Lower leg skin (tissue), 4 donors: ENCODE measurements around the gene CLTA. TPM values are rescaled to one million over a fixed set of nuclear protein-coding genes. Genes with fewer than 3 reads are reported as not detected.

Source experiments
- DNase-seq, 2 donors: peaks; one replicate each; pipeline ENCODE4 v3.0.0-alpha.2; 2019; ENCODE audit warnings: low spot score in 2 of 2
- H3K4me3 ChIP-seq: fragments of 200-600 bp; sonication (generic); 2 replicates; pipeline ENCODE4 v1.5.1; 2017; ENCODE audit warnings: mild to moderate bottlenecking, low read depth; ENCODE audit not compliant: poor library complexity, severe bottlenecking
- POLR2A ChIP-seq, 2 donors: fragments of 450-650 bp; IDR thresholded peaks; one replicate each; pipeline ENCODE4 v1.6.1; 2016 to 2017; ENCODE audit warnings: antibody characterized with exemption in 2 of 2, mild to moderate bottlenecking in 1 of 2, moderate library complexity in 1 of 2
- WGBS, 2 donors: methylation state at CpG; one replicate each; pipeline ENCODE4 v1.1.5; 2018; 5-methylcytosine and 5-hydroxymethylcytosine counted together
- intact Hi-C: fragments of 100-400 bp; cut with DNase I; formaldehyde crosslinking; loops from one replicate; pipeline ENCODE4 v1.15.0; 2023; ENCODE audit warnings: low total_unique reads
- total RNA-seq, 4 donors: library from RNA; depleted of rRNA; stranded (reverse); fragments of >200 nt; gene quantifications; one replicate each; pipeline ENCODE4 v1.1.0, GENCODE V29; 2016
- TF ChIP-seq, protein P1 (sequence below), 3 donors: fragments of 450-650 bp; IDR thresholded peaks; one replicate each; pipeline ENCODE4 v1.5.1; 2016; ENCODE audit warnings: antibody characterized with exemption in 3 of 3, mild to moderate bottlenecking in 3 of 3, moderate library complexity in 2 of 3

Gene CLTA
- total RNA-seq, 4 donors from 2014 or later = 162 to 240 (median 213) TPM

DNA sequence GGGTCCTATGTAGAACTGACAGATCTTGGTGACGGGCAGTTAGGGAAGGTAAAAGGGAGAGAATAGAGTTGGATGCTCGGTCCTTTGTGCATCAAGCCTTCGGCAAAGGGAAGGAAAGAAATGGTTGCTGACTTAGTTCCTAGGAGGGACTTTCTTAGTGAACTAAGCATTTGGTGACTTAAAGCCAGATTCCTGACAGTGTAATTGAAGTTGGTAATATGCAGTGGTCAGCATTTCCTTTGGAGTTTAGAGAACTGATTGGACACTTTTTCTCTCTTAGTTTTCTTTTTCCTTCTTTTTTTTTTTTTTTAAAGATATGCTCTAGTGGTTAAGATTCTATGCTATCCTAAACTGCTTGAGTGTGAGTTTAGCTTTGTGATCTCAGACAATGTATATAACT, 2.3 kb downstream of the CLTA start:
- 58 to 66% methylated on average over 3 of the region's 3 CpGs for WGBS, 2 donors
- no peak for DNase-seq
- TF ChIP-seq, protein P1, sequence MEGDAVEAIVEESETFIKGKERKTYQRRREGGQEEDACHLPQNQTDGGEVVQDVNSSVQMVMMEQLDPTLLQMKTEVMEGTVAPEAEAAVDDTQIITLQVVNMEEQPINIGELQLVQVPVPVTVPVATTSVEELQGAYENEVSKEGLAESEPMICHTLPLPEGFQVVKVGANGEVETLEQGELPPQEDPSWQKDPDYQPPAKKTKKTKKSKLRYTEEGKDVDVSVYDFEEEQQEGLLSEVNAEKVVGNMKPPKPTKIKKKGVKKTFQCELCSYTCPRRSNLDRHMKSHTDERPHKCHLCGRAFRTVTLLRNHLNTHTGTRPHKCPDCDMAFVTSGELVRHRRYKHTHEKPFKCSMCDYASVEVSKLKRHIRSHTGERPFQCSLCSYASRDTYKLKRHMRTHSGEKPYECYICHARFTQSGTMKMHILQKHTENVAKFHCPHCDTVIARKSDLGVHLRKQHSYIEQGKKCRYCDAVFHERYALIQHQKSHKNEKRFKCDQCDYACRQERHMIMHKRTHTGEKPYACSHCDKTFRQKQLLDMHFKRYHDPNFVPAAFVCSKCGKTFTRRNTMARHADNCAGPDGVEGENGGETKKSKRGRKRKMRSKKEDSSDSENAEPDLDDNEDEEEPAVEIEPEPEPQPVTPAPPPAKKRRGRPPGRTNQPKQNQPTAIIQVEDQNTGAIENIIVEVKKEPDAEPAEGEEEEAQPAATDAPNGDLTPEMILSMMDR (IDR thresholded peaks at IDR 0.05) = no peak
- TF ChIP-seq POLR2A (IDR thresholded peaks at IDR 0.05) = no peak
- intact Hi-C loops = no loop called here
- H3K4me3 ChIP-seq = no peak overlapping the region

DNA sequence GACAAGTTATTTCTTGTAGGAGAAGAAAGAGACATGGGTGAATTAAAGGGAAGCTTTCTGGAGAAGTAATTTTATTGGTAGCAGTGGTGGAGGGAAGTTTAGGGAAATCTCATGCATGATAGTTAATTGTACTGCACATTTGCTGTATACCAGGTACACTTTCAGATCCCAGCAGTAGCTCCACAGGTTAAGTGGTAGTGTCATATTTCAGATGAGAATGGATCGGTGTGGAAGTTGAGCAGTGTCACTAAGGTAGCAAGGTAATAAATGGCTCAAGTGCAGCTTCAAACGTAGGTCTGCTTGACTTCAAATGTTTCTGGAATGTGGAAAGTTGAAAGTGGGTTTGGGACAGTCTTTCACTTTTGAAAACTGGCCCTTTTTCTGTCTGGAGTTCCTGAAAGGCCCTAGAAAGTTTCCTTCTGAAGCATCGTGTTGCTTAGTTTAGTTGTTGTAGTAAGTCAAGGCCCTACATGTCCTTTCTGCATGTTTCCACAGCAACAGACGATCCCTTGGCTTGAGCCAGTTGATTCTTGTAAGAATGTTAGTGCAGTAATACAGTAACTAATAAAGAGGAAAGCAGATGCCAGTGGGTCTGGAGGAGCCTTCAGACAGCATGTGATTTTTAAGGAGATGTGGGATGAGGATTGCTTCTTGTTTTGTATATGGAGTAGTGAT, 3.7 kb downstream of the CLTA start:
- DNase-seq = no peak
- no peak for TF ChIP-seq POLR2A (IDR thresholded peaks at IDR 0.05)
- TF ChIP-seq, protein P1 (IDR thresholded peaks at IDR 0.05) = no peak
- 22 to 27% methylated on average over 4 of the region's 4 CpGs for WGBS, 2 donors
- intact Hi-C loops = no loop called here
- no peak overlapping the region for H3K4me3 ChIP-seq

DNA sequence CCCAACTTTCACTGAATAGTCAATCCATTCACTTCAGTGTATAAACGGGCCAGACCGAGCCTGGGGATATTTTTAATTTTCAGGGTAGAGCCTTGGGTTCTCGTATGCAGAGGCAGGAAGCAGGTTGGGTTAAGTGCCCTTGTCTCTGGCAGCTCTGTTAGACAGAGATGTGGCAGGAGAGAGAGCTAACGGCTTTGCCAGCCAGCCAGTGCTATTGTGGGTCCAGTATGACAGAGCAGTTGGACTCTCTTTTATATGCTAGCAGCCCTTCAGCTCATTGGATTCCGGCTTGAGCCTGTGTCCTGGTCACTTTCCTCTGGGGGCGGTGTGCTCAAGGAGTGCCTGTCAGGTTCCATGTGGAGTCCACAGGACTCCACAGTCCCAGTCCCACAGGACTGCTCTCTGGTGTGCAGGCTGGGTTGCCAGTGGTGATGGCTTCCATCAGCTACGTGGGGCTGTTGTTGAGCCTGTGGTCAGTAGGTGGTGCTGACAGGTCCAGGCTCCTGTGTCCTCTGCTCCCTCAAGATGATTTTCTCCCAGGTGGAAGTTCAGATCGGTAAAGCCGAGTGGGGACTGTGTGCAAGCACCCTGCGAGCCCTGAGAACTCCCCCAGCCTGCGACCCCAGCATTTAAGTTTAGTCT, 14.3 kb downstream of the CLTA start:
- TF ChIP-seq, protein P1 (IDR thresholded peaks at IDR 0.05) = no peak
- TF ChIP-seq POLR2A (IDR thresholded peaks at IDR 0.05) = no peak
- intact Hi-C loops = no loop called here
- DNase-seq = no peak
- H3K4me3 ChIP-seq = no peak overlapping the region
- WGBS, 2 donors = 83 to 91% methylated on average over 11 of the region's 11 CpGs

DNA sequence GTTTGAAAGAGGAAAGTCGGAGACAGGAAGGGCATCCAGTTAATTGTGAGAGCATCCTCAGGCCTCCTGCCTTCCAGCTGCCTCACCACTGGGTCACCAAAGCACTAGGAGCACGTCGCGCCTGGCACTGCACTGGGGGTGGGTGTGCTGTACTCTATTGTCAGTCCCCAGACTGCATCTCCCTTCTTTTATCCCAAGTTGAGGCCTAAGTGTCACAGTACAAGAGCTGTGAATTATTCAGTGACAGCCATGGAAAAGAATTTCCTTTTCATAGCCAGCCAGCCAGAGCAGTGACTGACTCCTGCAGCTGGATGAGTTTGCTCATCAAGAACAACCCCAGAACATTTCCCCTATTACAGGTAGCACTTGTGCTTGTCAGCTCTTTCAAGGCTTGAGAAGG, 16.3 kb downstream of the CLTA start:
- TF ChIP-seq, protein P1 (IDR thresholded peaks at IDR 0.05) = no peak
- no peak for TF ChIP-seq POLR2A (IDR thresholded peaks at IDR 0.05)
- WGBS, 2 donors = 80 to 82% methylated on average over 4 of the region's 4 CpGs
- intact Hi-C loops = no loop called here
- no peak overlapping the region for H3K4me3 ChIP-seq
- no peak for DNase-seq

DNA sequence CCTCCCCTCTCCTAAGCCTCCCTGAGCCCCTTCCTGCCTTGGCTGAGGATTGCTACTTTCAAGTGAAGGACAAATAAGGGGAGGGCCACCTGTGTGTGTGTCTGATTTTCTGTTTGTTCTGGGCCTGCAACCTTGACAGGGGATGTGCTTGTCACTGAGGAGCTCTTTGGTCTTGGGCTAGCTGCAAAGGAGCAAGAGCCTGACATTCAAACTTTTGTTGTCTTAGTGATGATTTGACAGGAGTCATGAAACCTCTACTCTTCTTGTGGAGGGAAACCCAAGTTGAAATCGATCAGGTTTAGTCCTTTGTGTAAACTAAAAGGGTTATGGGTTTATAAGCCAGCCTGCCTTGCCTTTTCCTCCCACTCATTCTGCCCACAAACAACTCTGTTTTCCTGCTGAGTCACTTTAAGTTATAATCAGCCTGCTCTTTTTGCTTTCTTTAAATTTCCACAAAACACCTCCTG, 16.9 kb downstream of the CLTA start:
- intact Hi-C loops = no loop called here
- WGBS, 2 donors = 55 to 62% methylated on average over 1 of the region's 1 CpG
- no peak overlapping the region for H3K4me3 ChIP-seq
- no peak for DNase-seq
- TF ChIP-seq, protein P1 (IDR thresholded peaks at IDR 0.05) = no peak
- TF ChIP-seq POLR2A (IDR thresholded peaks at IDR 0.05) = no peak
